Gastrocnemius medialis (tissue), 4 donors: ENCODE results near the gene FAM53A. TPM values are rescaled to one million over a fixed set of nuclear protein-coding genes. Genes with fewer than 3 reads are reported as not detected.

ENCODE experiments used
- ATAC-seq, 2 donors: fragments of 150-250 bp; one replicate each; pipeline ENCODE4 v1.9.1; 2016
- DNase-seq, 2 donors: peaks; one replicate each; pipeline ENCODE4 v3.0.0-alpha.2; 2019
- H3K27ac ChIP-seq, 4 donors: fragments of 200-600 bp; sonication (generic); 1 replicate in 1 of 4; 2 replicates in 3 of 4; pipeline ENCODE4 v1.5.1; 2016 to 2018; ENCODE audit warnings: mild to moderate bottlenecking in 2 of 4, moderate library complexity in 1 of 4
- H3K27me3 ChIP-seq, 3 donors: fragments of 200-600 bp; sonication (generic) in 2 of 3; 1 replicate in 1 of 3; 2 replicates in 2 of 3; pipeline versions ENCODE4 v1.5.1 to v1.6.0; 2016 to 2019; ENCODE audit warnings: mild to moderate bottlenecking in 1 of 3, moderate library complexity in 1 of 3
- H3K36me3 ChIP-seq, 2 donors: fragments of 200-600 bp; sonication (generic) in 1 of 2; one replicate each; pipeline ENCODE4 v1.5.1; 2017 to 2018
- H3K4me1 ChIP-seq, 2 donors: fragments of 200-600 bp; sonication (generic) in 1 of 2; one replicate each; pipeline ENCODE4 v1.5.1; 2016 to 2017; ENCODE audit warnings: mild to moderate bottlenecking in 2 of 2
- H3K4me3 ChIP-seq, 4 donors: fragments of 200-600 bp; sonication (generic) in 3 of 4; 1 replicate in 1 of 4; 2 replicates in 3 of 4; pipeline ENCODE4 v1.5.1; 2016 to 2019; ENCODE audit warnings: mild to moderate bottlenecking in 2 of 4
- H3K9me3 ChIP-seq, 3 donors: fragments of 200-600 bp; sonication (generic) in 2 of 3; 1 replicate in 1 of 3; 2 replicates in 2 of 3; pipeline ENCODE4 v1.5.1; 2016 to 2019
- POLR2A ChIP-seq, 2 donors: fragments of 450-650 bp; IDR thresholded peaks; one replicate each; pipeline ENCODE4 v1.6.1; 2017; ENCODE audit warnings: antibody characterized with exemption in 2 of 2, mild to moderate bottlenecking in 2 of 2, moderate library complexity in 2 of 2
- in situ Hi-C, 4 donors: fragments of 200-750 bp; cut with MboI; loops; one replicate each; pipeline versions ENCODE4 v1.15.0 to v1.8.0; 2017; ENCODE audit warnings: low sequenced_read_pairs in 4 of 4
- intact Hi-C: fragments of 100-400 bp; cut with DNase I; formaldehyde crosslinking; loops from one replicate; pipeline ENCODE4 v1.15.1; 2023; ENCODE audit warnings: low total_unique reads
- total RNA-seq, 4 donors: library from RNA; depleted of rRNA; stranded (reverse); fragments of >200 nt; gene quantifications; one replicate each; pipeline versions ENCODE4 v1.1.0 to v1.2.3, GENCODE V29; 2016
- TF ChIP-seq, protein P1 (sequence below), 5 experiments: fragments of 450-650 bp in 3 of 5; fragments of 200-600 bp in 2 of 5; sonication (generic) in 2 of 5; IDR thresholded peaks in 4 of 5; conservative IDR thresholded peaks in 1 of 5; 1 replicate in 4 of 5; 2 replicates in 1 of 5; pipeline ENCODE4 v1.5.1; 2016 to 2019; ENCODE audit warnings: antibody characterized with exemption in 5 of 5, mild to moderate bottlenecking in 3 of 5, moderate library complexity in 3 of 5

Gene FAM53A, protein sequence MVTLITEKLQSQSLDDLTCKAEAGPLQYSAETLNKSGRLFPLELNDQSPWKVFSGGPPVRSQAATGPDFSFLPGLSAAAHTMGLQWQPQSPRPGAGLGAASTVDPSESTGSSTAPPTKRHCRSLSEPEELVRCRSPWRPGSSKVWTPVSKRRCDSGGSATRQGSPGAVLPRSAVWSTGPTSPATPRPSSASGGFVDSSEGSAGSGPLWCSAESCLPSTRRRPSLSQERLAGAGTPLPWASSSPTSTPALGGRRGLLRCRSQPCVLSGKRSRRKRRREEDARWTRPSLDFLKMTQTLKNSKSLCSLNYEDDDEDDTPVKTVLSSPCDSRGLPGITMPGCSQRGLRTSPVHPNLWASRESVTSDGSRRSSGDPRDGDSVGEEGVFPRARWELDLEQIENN
- total RNA-seq, result 1 to 10 TPM; 1.8 to 5.2 (median 2.8) TPM

- peak; percentile 85 to 86 for ATAC-seq
- TF ChIP-seq POLR2A (IDR thresholded peaks at IDR 0.05), result peak; percentile 64 to 68
- TF ChIP-seq, protein P1, sequence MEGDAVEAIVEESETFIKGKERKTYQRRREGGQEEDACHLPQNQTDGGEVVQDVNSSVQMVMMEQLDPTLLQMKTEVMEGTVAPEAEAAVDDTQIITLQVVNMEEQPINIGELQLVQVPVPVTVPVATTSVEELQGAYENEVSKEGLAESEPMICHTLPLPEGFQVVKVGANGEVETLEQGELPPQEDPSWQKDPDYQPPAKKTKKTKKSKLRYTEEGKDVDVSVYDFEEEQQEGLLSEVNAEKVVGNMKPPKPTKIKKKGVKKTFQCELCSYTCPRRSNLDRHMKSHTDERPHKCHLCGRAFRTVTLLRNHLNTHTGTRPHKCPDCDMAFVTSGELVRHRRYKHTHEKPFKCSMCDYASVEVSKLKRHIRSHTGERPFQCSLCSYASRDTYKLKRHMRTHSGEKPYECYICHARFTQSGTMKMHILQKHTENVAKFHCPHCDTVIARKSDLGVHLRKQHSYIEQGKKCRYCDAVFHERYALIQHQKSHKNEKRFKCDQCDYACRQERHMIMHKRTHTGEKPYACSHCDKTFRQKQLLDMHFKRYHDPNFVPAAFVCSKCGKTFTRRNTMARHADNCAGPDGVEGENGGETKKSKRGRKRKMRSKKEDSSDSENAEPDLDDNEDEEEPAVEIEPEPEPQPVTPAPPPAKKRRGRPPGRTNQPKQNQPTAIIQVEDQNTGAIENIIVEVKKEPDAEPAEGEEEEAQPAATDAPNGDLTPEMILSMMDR (IDR thresholded peaks at IDR 0.05 in 4 of 5, conservative IDR thresholded peaks at IDR 0.05 in 1 of 5), result peak in 4 of 5 experiments; percentile 17 to 39 (median 26)
- in situ Hi-C loops, result no loop called here
- peak within 1 kb of the TSS; percentile 62 to 85 (median 71) for H3K4me3 ChIP-seq
- H3K9me3 ChIP-seq, result no peaks in the 10 kb centered on the region
- peak in 1 of 2 donors; percentile 79 for DNase-seq
- intact Hi-C loops, result loop anchor here (1.0 to 10.0 kb wide), 3 partner anchors 28 to 752 kb away; partner anchors contain the start of genes GAK, NELFA, SLBP and TMEM175
- H3K27me3 ChIP-seq, result no peaks in the 10 kb centered on the region
- peaks cover 0 to 11% of the 10 kb centered on the region in 2 donors for H3K4me1 ChIP-seq
- H3K27ac ChIP-seq, result peak within 1 kb of the TSS; percentile 68 to 86 (median 80)
- no peaks in the 10 kb centered on the region for H3K36me3 ChIP-seq
Observed at GRCh38 chr4:1683736-1684505, at the start of gene FAM53A. Gene FAM53A (minus strand): TSS chr4:1684313. CDS start chr4:1668741, 15,572 bp downstream.

DNA sequence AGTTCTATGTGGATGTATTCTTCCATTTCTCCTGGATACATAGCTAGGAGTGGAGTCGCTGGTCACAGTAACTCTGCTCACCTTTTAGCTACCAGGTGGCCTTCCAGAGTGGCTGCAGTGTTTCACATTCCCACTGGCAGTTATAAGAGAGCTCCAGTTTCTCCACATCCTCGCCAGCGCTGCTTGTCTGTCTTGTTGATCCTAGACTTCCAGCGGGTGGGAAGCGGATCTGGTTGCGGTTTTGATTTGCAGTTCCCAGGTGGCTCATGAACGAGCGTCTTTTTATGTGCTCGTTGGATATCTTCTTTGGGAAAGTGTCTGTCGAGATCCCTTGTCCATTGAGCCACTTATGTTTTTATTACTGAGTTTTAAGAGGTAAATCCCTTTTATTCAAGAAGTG, 48.8 kb upstream of the FAM53A start:
- intact Hi-C loops, result no loop called here
- ATAC-seq, result no peak

GRCh38 chr4:1731180-1731579, 47.1 kb upstream of the FAM53A start:
- TF ChIP-seq, protein P1 (IDR thresholded peaks at IDR 0.05 in 4 of 5, conservative IDR thresholded peaks at IDR 0.05 in 1 of 5), result no peak
- no peak for TF ChIP-seq POLR2A (IDR thresholded peaks at IDR 0.05)
- DNase-seq (no peak), ATAC-seq (no peak)
- no peak overlapping the region for H3K4me3 ChIP-seq
- no peaks in the 10 kb centered on the region for H3K9me3 ChIP-seq
- H3K4me1 ChIP-seq, result peaks cover under 1 to 5% of the 10 kb centered on the region in 2 donors
- intact Hi-C loops, result no loop called here
- H3K27me3 ChIP-seq, result no peaks in the 10 kb centered on the region
- no peak overlapping the region for H3K27ac ChIP-seq
- H3K36me3 ChIP-seq, result peaks cover 0 to 5% of the 10 kb centered on the region in 2 donors
- in situ Hi-C loops, result loop anchor here in 1 of 4 donors (25.0 kb wide), 1 partner anchor 156 kb away; no protein-coding TSS in a partner anchor

More for the DNA sequence above, 48.8 kb upstream of the FAM53A start:
- DNase-seq, result no peak
- in situ Hi-C loops, result loop anchor here in 1 of 4 donors (25.0 kb wide), 1 partner anchor 154 kb away; no protein-coding TSS in a partner anchor
- Histone ChIP-seq H3K4me3 (no peak overlapping the region), H3K9me3 (no peaks in the 10 kb centered on the region), H3K27me3 (no peaks in the 10 kb centered on the region), H3K4me1 (no peaks in the 10 kb centered on the region), H3K36me3 (peaks cover 0 to 21% of the 10 kb centered on the region in 2 donors), H3K27ac (no peak overlapping the region)
- TF ChIP-seq POLR2A (IDR thresholded peaks at IDR 0.05), result no peak
- TF ChIP-seq, protein P1 (IDR thresholded peaks at IDR 0.05 in 4 of 5, conservative IDR thresholded peaks at IDR 0.05 in 1 of 5), result no peak

DNA sequence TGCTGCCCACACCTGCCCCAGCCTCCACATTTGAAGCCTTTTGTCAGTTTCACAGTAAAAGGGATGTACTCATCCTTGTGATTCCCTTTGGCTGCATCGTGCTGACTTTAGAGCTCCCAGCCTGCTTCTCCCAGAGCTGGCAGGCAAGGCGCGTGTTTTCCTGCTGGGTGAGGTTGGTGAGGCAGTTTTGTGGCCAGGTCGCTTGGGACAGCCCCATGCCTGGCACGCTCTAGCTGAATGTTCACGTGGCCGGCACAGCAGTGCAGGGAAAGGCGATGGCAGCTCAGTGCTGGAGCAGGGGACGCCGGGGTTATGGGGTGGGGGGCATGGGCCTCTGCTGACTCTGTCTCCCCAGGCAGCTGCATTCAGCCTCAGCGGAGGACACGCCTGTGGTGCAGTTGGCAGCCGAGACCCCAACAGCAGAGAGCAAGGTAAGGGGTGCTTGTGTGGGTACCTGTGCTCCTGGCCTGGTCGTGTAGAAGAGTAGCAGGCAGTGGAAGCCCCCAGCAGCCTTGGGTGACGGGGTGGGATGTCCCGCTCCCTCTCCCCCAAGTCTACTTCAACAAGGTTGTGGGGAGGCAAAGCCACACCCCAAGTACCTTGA, 46.5 kb upstream of the FAM53A start:
- H3K4me1 ChIP-seq, result peaks cover 2 to 5% of the 10 kb centered on the region in 2 donors
- no peak for DNase-seq
- intact Hi-C loops (no loop called here), in situ Hi-C loops (loop anchor here in 1 of 4 donors (25.0 kb wide), 1 partner anchor 157 kb away; no protein-coding TSS in a partner anchor)
- H3K27ac ChIP-seq, result no peak overlapping the region
- H3K36me3 ChIP-seq, result peaks cover 0 to under 1% of the 10 kb centered on the region in 2 donors
- ATAC-seq, result no peak
- H3K9me3 ChIP-seq, result no peaks in the 10 kb centered on the region
- no peak overlapping the region for H3K4me3 ChIP-seq
- no peak for TF ChIP-seq POLR2A (IDR thresholded peaks at IDR 0.05)
- no peaks in the 10 kb centered on the region for H3K27me3 ChIP-seq
